ENCODE measurements around the gene ATG4B. TPM values are rescaled to one million over a fixed set of nuclear protein-coding genes. Genes with fewer than 3 reads are reported as not detected.

ATG4B gene
- total and polyA plus RNA-seq, 9 donors: 37.1 to 70.4 (median 53.3) TPM

GRCh38 chr2:241593271-241593670 is 44.2 kb upstream of the ATG4B start:
- H3K27me3 ChIP-seq: no peaks in the 10 kb centered on the region
- no peaks in the 10 kb centered on the region for H3K36me3 ChIP-seq
- no peak for DNase-seq
- H3K4me3 ChIP-seq: no peak overlapping the region
- no peak overlapping the region for H3K27ac ChIP-seq
- 90 to 94% (median 92%) methylated on average over 16 of the region's 16 CpGs for WGBS, 3 donors
- TF ChIP-seq POLR2A (IDR thresholded peaks at IDR 0.05): no peak
- no peak for TF ChIP-seq EP300 (IDR thresholded peaks at IDR 0.05)
- TF ChIP-seq, protein P1, sequence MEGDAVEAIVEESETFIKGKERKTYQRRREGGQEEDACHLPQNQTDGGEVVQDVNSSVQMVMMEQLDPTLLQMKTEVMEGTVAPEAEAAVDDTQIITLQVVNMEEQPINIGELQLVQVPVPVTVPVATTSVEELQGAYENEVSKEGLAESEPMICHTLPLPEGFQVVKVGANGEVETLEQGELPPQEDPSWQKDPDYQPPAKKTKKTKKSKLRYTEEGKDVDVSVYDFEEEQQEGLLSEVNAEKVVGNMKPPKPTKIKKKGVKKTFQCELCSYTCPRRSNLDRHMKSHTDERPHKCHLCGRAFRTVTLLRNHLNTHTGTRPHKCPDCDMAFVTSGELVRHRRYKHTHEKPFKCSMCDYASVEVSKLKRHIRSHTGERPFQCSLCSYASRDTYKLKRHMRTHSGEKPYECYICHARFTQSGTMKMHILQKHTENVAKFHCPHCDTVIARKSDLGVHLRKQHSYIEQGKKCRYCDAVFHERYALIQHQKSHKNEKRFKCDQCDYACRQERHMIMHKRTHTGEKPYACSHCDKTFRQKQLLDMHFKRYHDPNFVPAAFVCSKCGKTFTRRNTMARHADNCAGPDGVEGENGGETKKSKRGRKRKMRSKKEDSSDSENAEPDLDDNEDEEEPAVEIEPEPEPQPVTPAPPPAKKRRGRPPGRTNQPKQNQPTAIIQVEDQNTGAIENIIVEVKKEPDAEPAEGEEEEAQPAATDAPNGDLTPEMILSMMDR (IDR thresholded peaks at IDR 0.05): no peak
- intact Hi-C loops (cut with DNase I): no loop called here
- no peaks in the 10 kb centered on the region for H3K9me3 ChIP-seq
- H3K4me1 ChIP-seq (ENCODE audit: insufficient read depth): no peaks in the 10 kb centered on the region

DNA sequence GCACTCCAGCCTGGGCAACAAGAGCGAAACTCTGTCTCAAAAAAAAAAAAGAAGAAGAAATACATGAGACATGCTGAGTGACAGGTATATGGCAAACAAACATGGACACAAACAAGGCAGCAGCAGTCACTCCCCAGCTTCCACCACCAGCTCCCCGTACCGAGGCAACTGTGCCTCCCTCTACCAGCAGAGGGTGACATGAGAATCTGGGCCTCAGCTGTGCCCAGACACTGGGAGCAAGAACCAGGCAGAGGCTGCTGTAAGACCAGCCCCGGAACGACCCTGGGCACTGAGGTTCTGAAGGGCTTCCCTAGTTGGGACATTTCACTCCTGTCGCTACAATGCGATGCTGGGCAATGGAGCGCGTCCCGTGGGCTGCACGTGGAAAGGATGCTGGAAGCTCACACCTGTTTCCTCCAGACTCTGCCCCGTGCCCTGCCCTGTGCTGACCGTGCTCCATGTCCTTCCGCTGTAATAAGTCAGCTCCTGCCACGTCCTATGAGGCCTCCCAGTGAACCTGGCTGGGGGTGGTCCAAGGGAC is 41.8 kb upstream of the ATG4B start:
- intact Hi-C loops (cut with DNase I): no loop called here
- TF ChIP-seq, protein P1 (IDR thresholded peaks at IDR 0.05): no peak
- TF ChIP-seq EP300 (IDR thresholded peaks at IDR 0.05) (no peak), POLR2A (IDR thresholded peaks at IDR 0.05) (no peak)
- Histone ChIP-seq H3K9me3 (no peaks in the 10 kb centered on the region), H3K4me1 (ENCODE audit: insufficient read depth) (no peaks in the 10 kb centered on the region), H3K4me3 (no peak overlapping the region), H3K27me3 (no peaks in the 10 kb centered on the region), H3K36me3 (no peaks in the 10 kb centered on the region), H3K27ac (no peak overlapping the region)
- no peak for DNase-seq
- 90 to 91% (median 91%) methylated on average over 15 of the region's 15 CpGs for WGBS, 3 donors

DNA sequence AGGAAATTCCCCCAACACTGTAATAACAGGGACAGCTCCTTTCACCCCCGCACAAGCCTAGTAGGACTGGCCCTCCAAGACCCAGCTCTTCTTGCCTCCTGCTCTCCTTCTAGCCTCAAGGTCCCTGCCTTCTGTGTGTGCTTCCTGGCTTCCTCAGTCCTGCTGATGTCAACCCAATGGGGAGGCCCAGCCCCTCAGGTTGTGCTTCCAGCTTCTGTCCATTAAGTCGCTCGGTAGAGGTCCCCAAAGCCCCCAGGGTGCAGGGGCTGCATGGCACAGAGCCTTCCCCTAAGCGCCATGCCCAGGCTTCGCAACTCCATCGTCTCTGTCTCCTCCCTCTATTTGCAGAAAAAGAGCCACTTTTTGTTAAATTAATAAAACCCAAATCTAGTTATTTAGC is 39.9 kb upstream of the ATG4B start:
- intact Hi-C loops (cut with DNase I): no loop called here
- Histone ChIP-seq H3K27ac (no peak overlapping the region), H3K4me1 (ENCODE audit: insufficient read depth) (no peaks in the 10 kb centered on the region), H3K27me3 (no peaks in the 10 kb centered on the region), H3K9me3 (no peaks in the 10 kb centered on the region), H3K36me3 (no peaks in the 10 kb centered on the region), H3K4me3 (no peak overlapping the region)
- no peak for TF ChIP-seq EP300 (IDR thresholded peaks at IDR 0.05)
- TF ChIP-seq POLR2A (IDR thresholded peaks at IDR 0.05): no peak
- TF ChIP-seq, protein P1 (IDR thresholded peaks at IDR 0.05): no peak
- DNase-seq: peak in 1 of 5 donors; percentile 13
- 90 to 92% (median 91%) methylated on average over 6 of the region's 6 CpGs for WGBS, 3 donors

GRCh38 chr2:241598061-241598460 is 39.4 kb upstream of the ATG4B start:
- no peaks in the 10 kb centered on the region for H3K27me3 ChIP-seq
- no peaks in the 10 kb centered on the region for H3K9me3 ChIP-seq
- peak in 1 of 5 donors; percentile 53 for DNase-seq
- no peak overlapping the region for H3K27ac ChIP-seq
- intact Hi-C loops (cut with DNase I): no loop called here
- H3K4me3 ChIP-seq: no peak overlapping the region
- TF ChIP-seq EP300 (IDR thresholded peaks at IDR 0.05) (no peak), POLR2A (IDR thresholded peaks at IDR 0.05) (no peak)
- TF ChIP-seq, protein P1 (IDR thresholded peaks at IDR 0.05): no peak
- no peaks in the 10 kb centered on the region for H3K4me1 ChIP-seq (ENCODE audit: insufficient read depth)
- 28 to 57% (median 56%) methylated on average over 5 of the region's 5 CpGs for WGBS, 3 donors
- no peaks in the 10 kb centered on the region for H3K36me3 ChIP-seq

Data from ovary (tissue), 9 donors.